Body of pancreas (tissue), 4 donors: ENCODE results near the gene UBA5. TPM values are rescaled to one million over a fixed set of nuclear protein-coding genes. Genes with fewer than 3 reads are reported as not detected.
"Not testable (repeated sequence)": the region's sequence is repeated elsewhere in the genome, so short reads cannot be mapped to it uniquely, and the experiment has no call there.

ENCODE experiments used
- ATAC-seq: fragments of 150-250 bp; one replicate; pipeline ENCODE4 v1.9.1; 2016
- DNase-seq, 4 donors: peaks; one replicate each; pipeline ENCODE4 v3.0.0-alpha.2; 2019
- H3K27ac ChIP-seq, 4 donors: fragments of 200-600 bp; sonication (generic); 1 replicate in 3 of 4; 2 replicates in 1 of 4; pipeline versions ENCODE4 v1.5.1 to v1.6.1; 2016 to 2019; ENCODE audit warnings: mild to moderate bottlenecking in 1 of 4, mixed read lengths in 1 of 4, moderate library complexity in 1 of 4
- H3K27me3 ChIP-seq, 2 donors: fragments of 200-600 bp; sonication (generic); one replicate each; pipeline ENCODE4 v1.6.0; 2016; ENCODE audit warnings: mild to moderate bottlenecking in 1 of 2
- H3K36me3 ChIP-seq, 2 donors: fragments of 200-600 bp; sonication (generic); replicated peaks in 1 of 2; 2 replicates each; pipeline ENCODE4 v1.5.1; 2016; ENCODE audit warnings: low read depth in 2 of 2; ENCODE audit not compliant: insufficient read depth in 1 of 2
- H3K4me1 ChIP-seq: fragments of 200-600 bp; sonication (generic); one replicate; pipeline ENCODE4 v1.6.0; 2016
- H3K4me3 ChIP-seq, 2 donors: fragments of 200-600 bp; sonication (generic); 1 replicate in 1 of 2; 2 replicates in 1 of 2; pipeline ENCODE4 v1.5.1; 2016 to 2019
- H3K9me3 ChIP-seq, 3 donors: fragments of 200-600 bp; sonication (generic); 1 replicate in 2 of 3; 2 replicates in 1 of 3; pipeline ENCODE4 v1.5.1; 2016
- POLR2A ChIP-seq, 3 donors: fragments of 450-650 bp; IDR thresholded peaks; one replicate each; pipeline ENCODE4 v1.6.1; 2016; ENCODE audit warnings: antibody characterized with exemption in 3 of 3, mild to moderate bottlenecking in 2 of 3
- WGBS, 2 donors: methylation state at CpG; one replicate each; pipeline ENCODE4 v1.1.5; 2017; 5-methylcytosine and 5-hydroxymethylcytosine counted together
- intact Hi-C: fragments of 100-400 bp; cut with DNase I; formaldehyde crosslinking; loops from one replicate; pipeline ENCODE4 v1.15.1; 2023
- total RNA-seq, 2 donors: library from RNA; depleted of rRNA; stranded (reverse); fragments of >200 nt; gene quantifications; one replicate each; pipeline ENCODE4 v1.1.0, GENCODE V29; 2016
- TF ChIP-seq, protein P1 (sequence below), 7 experiments: fragments of 450-650 bp in 4 of 7; fragments of 200-600 bp in 3 of 7; sonication (generic) in 3 of 7; IDR thresholded peaks; one replicate each; pipeline ENCODE4 v1.5.1; 2016 to 2019; ENCODE audit warnings: antibody characterized with exemption in 7 of 7

Gene UBA5
- total RNA-seq = 10 to 100 TPM; 85.6 to 99.2 TPM

DNA sequence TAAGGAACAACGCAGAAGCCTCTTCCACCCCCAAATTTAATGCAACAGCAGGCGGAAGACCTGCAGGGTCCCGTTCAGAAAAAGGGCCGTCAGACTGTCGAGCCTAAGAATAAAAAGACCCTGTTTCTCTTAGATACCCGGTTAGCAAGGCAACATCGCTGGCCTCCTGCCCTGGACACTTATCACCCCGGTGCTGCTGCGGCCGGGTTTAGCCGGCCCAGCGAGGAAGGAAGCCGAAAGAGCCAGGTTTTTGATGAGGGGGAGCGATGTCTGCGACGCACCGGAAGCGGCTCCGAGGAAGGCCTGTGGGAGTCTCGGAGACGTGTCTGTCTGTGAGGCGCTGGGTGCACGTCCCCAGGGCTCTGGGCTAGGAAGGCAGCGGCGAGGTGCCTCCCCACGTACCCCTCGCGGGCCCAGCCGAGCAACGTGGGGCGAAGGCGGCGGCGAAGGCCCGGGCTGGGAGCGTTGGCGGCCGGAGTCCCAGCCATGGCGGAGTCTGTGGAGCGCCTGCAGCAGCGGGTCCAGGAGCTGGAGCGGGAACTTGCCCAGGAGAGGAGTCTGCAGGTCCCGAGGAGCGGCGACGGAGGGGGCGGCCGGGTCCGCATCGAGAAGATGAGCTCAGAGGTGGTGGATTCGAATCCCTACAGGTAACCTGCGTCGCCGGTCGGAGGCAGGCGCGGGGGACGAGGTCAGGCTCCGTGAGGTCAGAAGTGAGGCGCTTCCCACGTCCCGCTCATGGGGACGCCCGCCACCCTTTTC lies at the start of gene UBA5:
UBA5 (plus strand) TSS at position 278 of the 759 bp plus-strand sequence; CDS start at position 487, 209 bp downstream.
- Histone ChIP-seq H3K4me1 (peaks cover 49% of the 10 kb centered on the region), H3K27me3 (no peaks in the 10 kb centered on the region), H3K27ac (peak within 1 kb of the TSS; percentile 81 to 98 (median 90)), H3K4me3 (peak within 1 kb of the TSS; percentile 76 to 92), H3K36me3 (no peaks in the 10 kb centered on the region), H3K9me3 (no peaks in the 10 kb centered on the region)
- intact Hi-C loops = no loop called here
- ATAC-seq = peak; percentile 79
- peak; percentile 67 to 74 (median 69) for DNase-seq
- WGBS, 2 donors = 0% methylated on average over 12 to 64 of the region's 64 CpGs
- peak; percentile 56 to 76 (median 59) for TF ChIP-seq POLR2A (IDR thresholded peaks at IDR 0.05)
- TF ChIP-seq, protein P1, sequence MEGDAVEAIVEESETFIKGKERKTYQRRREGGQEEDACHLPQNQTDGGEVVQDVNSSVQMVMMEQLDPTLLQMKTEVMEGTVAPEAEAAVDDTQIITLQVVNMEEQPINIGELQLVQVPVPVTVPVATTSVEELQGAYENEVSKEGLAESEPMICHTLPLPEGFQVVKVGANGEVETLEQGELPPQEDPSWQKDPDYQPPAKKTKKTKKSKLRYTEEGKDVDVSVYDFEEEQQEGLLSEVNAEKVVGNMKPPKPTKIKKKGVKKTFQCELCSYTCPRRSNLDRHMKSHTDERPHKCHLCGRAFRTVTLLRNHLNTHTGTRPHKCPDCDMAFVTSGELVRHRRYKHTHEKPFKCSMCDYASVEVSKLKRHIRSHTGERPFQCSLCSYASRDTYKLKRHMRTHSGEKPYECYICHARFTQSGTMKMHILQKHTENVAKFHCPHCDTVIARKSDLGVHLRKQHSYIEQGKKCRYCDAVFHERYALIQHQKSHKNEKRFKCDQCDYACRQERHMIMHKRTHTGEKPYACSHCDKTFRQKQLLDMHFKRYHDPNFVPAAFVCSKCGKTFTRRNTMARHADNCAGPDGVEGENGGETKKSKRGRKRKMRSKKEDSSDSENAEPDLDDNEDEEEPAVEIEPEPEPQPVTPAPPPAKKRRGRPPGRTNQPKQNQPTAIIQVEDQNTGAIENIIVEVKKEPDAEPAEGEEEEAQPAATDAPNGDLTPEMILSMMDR (IDR thresholded peaks at IDR 0.05) = no peak

DNA sequence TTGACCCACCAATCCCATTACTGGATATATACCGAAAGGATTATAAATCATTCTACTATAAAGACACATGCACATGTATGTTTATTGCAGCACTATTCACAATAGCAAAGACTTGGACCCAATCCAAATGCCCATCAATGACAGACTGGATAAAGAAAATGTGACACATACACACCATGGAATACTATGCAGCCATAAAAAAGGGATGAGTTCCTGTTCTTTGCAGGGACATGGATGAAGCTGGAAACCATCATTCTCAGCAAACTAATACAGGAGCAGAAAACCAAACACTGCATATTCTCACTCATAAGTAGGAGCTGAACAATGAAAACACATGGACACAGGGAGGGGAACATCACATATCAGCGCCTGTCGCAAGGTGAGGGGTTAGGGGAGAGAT lies 44.8 kb upstream of the UBA5 start:
- DNase-seq, H3K4me3 ChIP-seq: not testable (repeated sequence)
- 95 to 98% methylated on average over 3 of the region's 3 CpGs for WGBS, 2 donors

DNA sequence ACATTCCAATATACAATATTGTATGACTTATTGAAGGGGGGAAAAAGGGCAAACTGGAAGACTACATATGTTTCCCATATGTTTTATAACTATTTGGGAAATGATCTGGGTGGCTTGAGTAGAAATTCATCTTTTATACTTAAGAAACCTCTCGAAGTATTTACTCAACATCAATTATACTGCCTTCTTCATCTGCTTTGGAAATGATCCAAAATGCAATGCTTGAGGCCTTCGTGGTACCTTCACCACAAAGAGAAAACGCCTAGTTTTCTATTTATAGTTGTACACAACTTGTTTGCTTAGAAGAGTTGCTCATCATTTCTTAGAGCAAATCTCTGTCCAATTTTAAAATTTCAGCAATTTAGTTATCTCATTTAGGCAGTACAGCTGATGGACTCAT lies 44.2 kb upstream of the UBA5 start:
- ATAC-seq (no peak), DNase-seq (no peak)
- Histone ChIP-seq H3K4me3 (no peak overlapping the region), H3K27me3 (no peaks in the 10 kb centered on the region), H3K27ac (no peak overlapping the region), H3K9me3 (no peaks in the 10 kb centered on the region), H3K36me3 (no peaks in the 10 kb centered on the region), H3K4me1 (no peaks in the 10 kb centered on the region)
- intact Hi-C loops = no loop called here
- no peak for TF ChIP-seq POLR2A (IDR thresholded peaks at IDR 0.05)
- TF ChIP-seq, protein P1 (IDR thresholded peaks at IDR 0.05) = no peak
- 70 to 88% methylated on average over 3 of the region's 3 CpGs for WGBS, 2 donors

More for the DNA sequence above, 44.8 kb upstream of the UBA5 start:
- H3K9me3 ChIP-seq, intact Hi-C loops, H3K36me3 ChIP-seq, H3K4me1 ChIP-seq, ATAC-seq, H3K27ac ChIP-seq, H3K27me3 ChIP-seq: not testable (repeated sequence)

DNA sequence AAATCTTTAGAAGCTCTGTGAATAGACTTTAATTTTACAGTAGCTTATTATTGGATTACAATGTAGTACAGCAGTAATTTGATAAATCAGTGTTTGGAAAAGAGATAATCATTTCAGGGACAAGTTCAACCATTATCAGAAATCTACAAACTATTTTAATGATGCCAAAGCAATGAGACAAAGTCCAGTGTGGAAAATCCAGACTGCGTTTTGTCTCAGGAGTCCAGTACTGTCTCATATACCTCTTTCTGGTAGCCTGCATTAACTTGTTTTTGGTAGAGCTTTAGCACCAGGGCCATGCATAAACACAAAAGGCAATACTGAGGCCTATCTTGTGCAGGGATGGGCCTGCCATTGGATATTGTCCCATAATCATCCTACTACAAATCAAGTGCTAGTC lies 43.3 kb upstream of the UBA5 start:
- no peak for ATAC-seq
- no peak for DNase-seq
- intact Hi-C loops = no loop called here
- Histone ChIP-seq H3K27me3 (no peaks in the 10 kb centered on the region), H3K9me3 (no peaks in the 10 kb centered on the region), H3K4me1 (no peaks in the 10 kb centered on the region), H3K4me3 (no peak overlapping the region), H3K36me3 (no peaks in the 10 kb centered on the region), H3K27ac (no peak overlapping the region)
- 28 to 48% methylated on average over 1 of the region's 1 CpG for WGBS, 2 donors
- TF ChIP-seq, protein P1 (IDR thresholded peaks at IDR 0.05) = no peak
- no peak for TF ChIP-seq POLR2A (IDR thresholded peaks at IDR 0.05)

DNA sequence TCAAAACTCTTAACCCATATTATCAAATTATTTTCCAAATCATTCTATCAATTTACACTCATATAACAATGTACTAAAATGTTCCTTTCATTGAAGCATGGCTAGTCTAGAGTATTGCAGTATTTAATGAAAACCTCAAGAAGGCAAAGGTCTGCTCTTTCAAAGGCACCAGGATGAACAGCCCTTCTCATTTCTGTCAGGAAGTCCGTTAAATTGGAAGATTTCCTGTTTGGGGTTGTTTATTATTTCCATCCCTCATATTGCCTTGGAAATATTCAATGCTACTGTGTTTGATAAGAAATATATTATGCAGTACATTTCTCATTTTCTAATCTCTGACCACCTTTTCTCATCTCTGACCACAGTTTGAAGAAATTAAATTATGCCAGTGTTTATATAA lies 38.0 kb upstream of the UBA5 start:
- 69 to 75% methylated on average over 1 of the region's 1 CpG for WGBS, 2 donors
- peaks cover 0 to 5% of the 10 kb centered on the region in 2 donors for H3K36me3 ChIP-seq
- no peaks in the 10 kb centered on the region for H3K4me1 ChIP-seq
- no peak overlapping the region for H3K4me3 ChIP-seq
- ATAC-seq = no peak
- no peaks in the 10 kb centered on the region for H3K9me3 ChIP-seq
- no peaks in the 10 kb centered on the region for H3K27me3 ChIP-seq
- intact Hi-C loops = no loop called here
- no peak overlapping the region for H3K27ac ChIP-seq
- no peak for TF ChIP-seq POLR2A (IDR thresholded peaks at IDR 0.05)
- TF ChIP-seq, protein P1 (IDR thresholded peaks at IDR 0.05) = no peak
- no peak for DNase-seq
